ENCODE measurements around the gene TVP23C. TPM values are rescaled to one million over a fixed set of nuclear protein-coding genes. Genes with fewer than 3 reads are reported as not detected.
A peak's percentile ranks its signal among the peaks of the same experiment; 100 is the strongest.

TVP23C gene
- total and polyA plus RNA-seq, 2 donors (not counting 3 experiments of a cell fraction or from before 2014, with no cell fraction given): 6.4 to 36.3 TPM

- Histone ChIP-seq H3K27me3 (ENCODE audit: control insufficient read depth in 2 of 2, insufficient read depth in 2 of 2, low read length in 2 of 2) (no peaks in the 10 kb centered on the region), H3K9ac (replicated peaks; ENCODE audit: extremely low read depth, insufficient read depth, low read length) (no peak overlapping the region), H3K4me2 (ENCODE audit: insufficient read depth, low read length) (no peak overlapping the region), H3K9me3 (replicated peaks; ENCODE audit: control insufficient read depth, insufficient read depth, low read length) (no peaks in the 10 kb centered on the region), H3K4me1 (ENCODE audit: control insufficient read depth, extremely low read depth, insufficient read depth, low read length) (peaks cover 15% of the 10 kb centered on the region), H3K27ac (ENCODE audit: insufficient read depth, low read depth, low read length) (peak overlapping the region; percentile 39), H3K36me3 (ENCODE audit: control insufficient read depth in 2 of 2, extremely low read depth in 1 of 2, insufficient read depth in 2 of 2, low read length in 2 of 2) (peaks cover 4 to 5% of the 10 kb centered on the region in 2 experiments), H3K4me3 (replicated peaks in 1 of 3; ENCODE audit: insufficient read depth in 1 of 3, low read depth in 1 of 3, low read length in 3 of 3) (no peak overlapping the region), H3K79me2 (ENCODE audit: control insufficient read depth, insufficient read depth, low read length) (no peaks in the 10 kb centered on the region), H4K20me1 (replicated peaks; ENCODE audit: control insufficient read depth, extremely low read depth, insufficient read depth, low read length) (no peaks in the 10 kb centered on the region), H2AFZ (ENCODE audit: low read depth, low read length) (no peak overlapping the region), H3K9me1 (replicated peaks; ENCODE audit: control insufficient read depth, extremely low read depth, insufficient read depth, low read length) (no peaks in the 10 kb centered on the region)
- no TSS peak for BruUV-seq (replicated peaks)
- TF ChIP-seq MAX (IDR thresholded peaks at IDR 0.05; ENCODE audit: insufficient read depth, insufficient read length) (no peak), FOS (IDR thresholded peaks at IDR 0.05; ENCODE audit: borderline replicate concordance, insufficient read depth, low read length) (no peak), GATA2 (IDR thresholded peaks at IDR 0.05; ENCODE audit: insufficient read depth, insufficient read length, low read depth, low read length) (no peak), POLR2A (IDR thresholded peaks at IDR 0.05; ENCODE audit: low read depth, low read length) (no peak), MYC (IDR thresholded peaks at IDR 0.05; ENCODE audit: low read depth, low read length) (no peak), CTCF (IDR thresholded peaks at IDR 0.05; ENCODE audit: extremely low read depth in 1 of 2, insufficient read depth in 1 of 2, low read depth in 1 of 2, low read length in 2 of 2) (no peak), JUN (IDR thresholded peaks at IDR 0.05; ENCODE audit: borderline replicate concordance, insufficient read depth, insufficient read length, low read depth) (no peak), POLR2AphosphoS5 (IDR thresholded peaks at IDR 0.05; ENCODE audit: insufficient read depth, low read depth, low read length) (no peak), EZH2 (IDR thresholded peaks at IDR 0.05; ENCODE audit: borderline replicate concordance, low read depth, low read length, severe bottlenecking) (no peak)
- intact Hi-C loops (cut with micrococcal nuclease) (no loop called here), dilution Hi-C loops (cut with MboI; ENCODE audit: extremely low pct_ligation_motif_present, low sequenced_read_pairs) (no loop called here)
- ChIA-PET POLR2A (no interaction called here), CTCF (interaction anchor here (2.4 to 7.4 kb wide), 4 partner anchors 12 to 240 kb away, joined by 19 to 410 read pairs (median 49); partner anchors contain the start of gene PMP22)
- DNase-seq (ENCODE audit: low read depth, low spot score) (no peak), FAIRE-seq (peak; percentile 24)
These were observed 62.0 kb downstream of the TVP23C start for GRCh38 chr17:15501282-15501681.

Measured in endothelial cell of umbilical vein (primary cell).